ENCODE measurements around the gene PURB.

PURB gene

GRCh38 chr7:44838751-44839150 lies 46.6 kb downstream of the PURB start:
- Histone ChIP-seq H3K4me3 (ENCODE audit: severe bottlenecking) (no peak overlapping the region), H3K36me3 (ENCODE audit: low read depth) (peaks cover 92% of the 10 kb centered on the region), H3K27me3 (ENCODE audit: insufficient read depth, poor library complexity, severe bottlenecking) (no peaks in the 10 kb centered on the region), H3K27ac (ENCODE audit: poor library complexity, severe bottlenecking) (no peak overlapping the region), H3K9me3 (ENCODE audit: severe bottlenecking) (no peaks in the 10 kb centered on the region), H3K4me1 (ENCODE audit: insufficient read depth, poor library complexity, severe bottlenecking) (no peaks in the 10 kb centered on the region)
- no peak for ATAC-seq (ENCODE audit: low read depth)
- TF ChIP-seq CTCF (IDR thresholded peaks at IDR 0.05; ENCODE audit: poor library complexity, severe bottlenecking) = no peak
- DNase-seq (ENCODE audit: low spot score) = no peak

- DNase-seq (ENCODE audit: low spot score) = no peak
- Histone ChIP-seq H3K27me3 (ENCODE audit: insufficient read depth, poor library complexity, severe bottlenecking) (no peaks in the 10 kb centered on the region), H3K27ac (ENCODE audit: poor library complexity, severe bottlenecking) (no peak overlapping the region), H3K4me3 (ENCODE audit: severe bottlenecking) (no peak overlapping the region), H3K4me1 (ENCODE audit: insufficient read depth, poor library complexity, severe bottlenecking) (no peaks in the 10 kb centered on the region), H3K9me3 (ENCODE audit: severe bottlenecking) (no peaks in the 10 kb centered on the region), H3K36me3 (ENCODE audit: low read depth) (peaks cover 64% of the 10 kb centered on the region)
- no peak for ATAC-seq (ENCODE audit: low read depth)
- TF ChIP-seq CTCF (IDR thresholded peaks at IDR 0.05; ENCODE audit: poor library complexity, severe bottlenecking) = no peak
These were observed 57.8 kb downstream of the PURB start for GRCh38 chr7:44827567-44827966.
